ENCODE results near the gene KRTAP1-1.

Gene KRTAP1-1

GRCh38 chr17:41012326-41013120, 28.7 kb downstream of the KRTAP1-1 start:
- Mint-ChIP-seq H3K27me3 (ENCODE audit: low read depth, poor library complexity) (no peaks in the 10 kb centered on the region), H3K4me1 (no peaks in the 10 kb centered on the region), H3K4me3 (no peak overlapping the region), H3K36me3 (ENCODE audit: low read depth) (no peaks in the 10 kb centered on the region), H3K27ac (no peak overlapping the region), H3K9me3 (no peaks in the 10 kb centered on the region)
- TF ChIP-seq, protein P1, sequence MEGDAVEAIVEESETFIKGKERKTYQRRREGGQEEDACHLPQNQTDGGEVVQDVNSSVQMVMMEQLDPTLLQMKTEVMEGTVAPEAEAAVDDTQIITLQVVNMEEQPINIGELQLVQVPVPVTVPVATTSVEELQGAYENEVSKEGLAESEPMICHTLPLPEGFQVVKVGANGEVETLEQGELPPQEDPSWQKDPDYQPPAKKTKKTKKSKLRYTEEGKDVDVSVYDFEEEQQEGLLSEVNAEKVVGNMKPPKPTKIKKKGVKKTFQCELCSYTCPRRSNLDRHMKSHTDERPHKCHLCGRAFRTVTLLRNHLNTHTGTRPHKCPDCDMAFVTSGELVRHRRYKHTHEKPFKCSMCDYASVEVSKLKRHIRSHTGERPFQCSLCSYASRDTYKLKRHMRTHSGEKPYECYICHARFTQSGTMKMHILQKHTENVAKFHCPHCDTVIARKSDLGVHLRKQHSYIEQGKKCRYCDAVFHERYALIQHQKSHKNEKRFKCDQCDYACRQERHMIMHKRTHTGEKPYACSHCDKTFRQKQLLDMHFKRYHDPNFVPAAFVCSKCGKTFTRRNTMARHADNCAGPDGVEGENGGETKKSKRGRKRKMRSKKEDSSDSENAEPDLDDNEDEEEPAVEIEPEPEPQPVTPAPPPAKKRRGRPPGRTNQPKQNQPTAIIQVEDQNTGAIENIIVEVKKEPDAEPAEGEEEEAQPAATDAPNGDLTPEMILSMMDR (IDR thresholded peaks at IDR 0.05), result no peak
- DNase-seq, result no peak

DNA sequence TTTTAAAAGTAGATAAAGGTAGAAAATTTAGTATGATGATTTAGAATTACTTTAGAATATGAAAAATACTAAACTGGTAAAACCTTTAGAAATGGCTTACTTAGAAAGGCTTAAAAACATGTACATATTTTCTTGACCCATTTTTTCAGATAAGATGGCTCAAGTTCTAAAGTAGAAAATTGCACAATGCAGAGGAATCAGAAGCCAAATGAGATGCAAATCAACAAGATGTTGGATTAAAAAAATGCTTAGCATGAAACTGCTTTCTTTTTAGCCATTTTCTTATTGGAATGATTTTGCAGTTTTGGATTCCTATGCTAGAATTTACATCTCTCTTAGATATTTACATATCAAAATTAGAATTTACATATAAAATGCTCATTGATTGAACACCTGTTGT, 30.8 kb downstream of the KRTAP1-1 start:
- no peak overlapping the region for H3K4me3 Mint-ChIP-seq
- no peaks in the 10 kb centered on the region for H3K4me1 Mint-ChIP-seq
- H3K36me3 Mint-ChIP-seq (ENCODE audit: low read depth), result no peaks in the 10 kb centered on the region
- DNase-seq, result no peak
- no peak overlapping the region for H3K27ac Mint-ChIP-seq
- H3K9me3 Mint-ChIP-seq, result no peaks in the 10 kb centered on the region
- TF ChIP-seq, protein P1 (IDR thresholded peaks at IDR 0.05), result no peak
- no peaks in the 10 kb centered on the region for H3K27me3 Mint-ChIP-seq (ENCODE audit: low read depth, poor library complexity)

DNA sequence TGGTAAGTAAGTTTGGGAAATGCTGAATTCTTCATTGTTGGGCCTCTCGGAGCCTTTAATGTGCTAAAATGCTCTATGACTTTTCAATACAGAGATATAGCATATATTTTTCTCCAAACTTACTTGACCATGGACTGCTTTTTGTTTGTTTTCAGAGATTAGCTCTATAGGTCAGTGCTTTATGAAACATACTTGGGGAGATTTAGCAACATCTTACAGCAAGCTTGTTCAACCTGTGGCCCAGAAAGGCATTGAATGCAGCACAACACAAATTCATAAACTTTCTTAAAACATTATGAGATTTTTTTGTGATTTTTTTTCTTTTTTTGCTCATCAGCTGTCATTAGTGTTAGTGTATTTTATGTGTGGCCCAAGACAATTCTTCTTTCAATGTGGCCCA, 31.3 kb downstream of the KRTAP1-1 start:
- H3K4me1 Mint-ChIP-seq, result no peaks in the 10 kb centered on the region
- no peak overlapping the region for H3K4me3 Mint-ChIP-seq
- no peak overlapping the region for H3K27ac Mint-ChIP-seq
- no peaks in the 10 kb centered on the region for H3K27me3 Mint-ChIP-seq (ENCODE audit: low read depth, poor library complexity)
- TF ChIP-seq, protein P1 (IDR thresholded peaks at IDR 0.05), result no peak
- no peaks in the 10 kb centered on the region for H3K36me3 Mint-ChIP-seq (ENCODE audit: low read depth)
- DNase-seq, result no peak
- no peaks in the 10 kb centered on the region for H3K9me3 Mint-ChIP-seq

DNA sequence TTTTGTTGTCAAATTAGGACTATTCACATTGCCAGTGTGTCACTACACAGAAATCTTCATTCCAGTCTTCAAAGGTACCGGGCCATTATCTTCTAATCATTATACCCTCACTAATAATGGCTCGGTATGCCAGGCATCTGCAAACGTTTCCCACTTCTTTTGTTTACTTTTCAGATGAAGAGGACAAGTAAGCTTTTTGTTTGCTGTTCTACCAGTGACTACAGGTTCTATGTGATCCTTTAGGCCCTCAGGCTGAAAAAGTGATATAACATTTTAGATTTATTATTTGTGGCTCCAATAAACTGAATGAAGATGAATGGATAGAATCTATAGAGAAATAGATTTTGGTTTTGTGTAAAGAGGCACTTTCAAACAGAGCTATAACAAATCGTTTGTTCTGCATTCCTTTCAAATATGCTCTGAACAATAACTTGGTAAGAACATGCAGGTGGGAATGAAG, 31.9 kb downstream of the KRTAP1-1 start:
- Mint-ChIP-seq H3K27ac (no peak overlapping the region), H3K4me3 (no peak overlapping the region), H3K36me3 (ENCODE audit: low read depth) (no peaks in the 10 kb centered on the region), H3K9me3 (no peaks in the 10 kb centered on the region), H3K4me1 (no peaks in the 10 kb centered on the region), H3K27me3 (ENCODE audit: low read depth, poor library complexity) (no peaks in the 10 kb centered on the region)
- DNase-seq, result no peak
- TF ChIP-seq, protein P1 (IDR thresholded peaks at IDR 0.05), result no peak

DNA sequence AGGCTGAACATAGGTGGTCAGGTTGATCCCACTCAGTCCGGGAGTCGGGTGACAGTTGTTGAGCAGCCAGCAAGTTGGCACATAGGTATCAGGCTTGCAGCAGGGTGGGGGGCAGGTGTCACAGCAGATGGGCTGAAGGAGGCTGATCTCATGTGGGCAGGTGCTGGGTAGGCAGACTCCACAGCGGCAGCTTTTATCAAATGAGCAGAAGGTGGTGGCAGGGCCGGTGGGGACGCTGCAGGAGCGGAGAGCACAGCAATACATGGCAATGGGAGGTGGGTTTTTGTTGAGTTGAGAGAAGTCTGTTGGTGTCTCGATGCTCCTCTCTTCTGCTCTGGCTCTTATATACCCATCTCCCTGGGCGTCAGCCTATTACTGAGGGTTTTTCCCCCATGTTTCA, 32.4 kb downstream of the KRTAP1-1 start, which contains the start of gene KRTAP3-1:
TSS of gene KRTAP3-1 (minus strand) at position 318 of the 400 bp plus-strand sequence. CDS start at position 264, 54 bp downstream.
- no peak within 1 kb of the TSS for H3K27ac Mint-ChIP-seq

More for the DNA sequence above, 32.4 kb downstream of the KRTAP1-1 start, which contains the start of gene KRTAP3-1:
- no peak within 1 kb of the TSS for H3K4me3 Mint-ChIP-seq
- no peak for DNase-seq
- no peaks in the 10 kb centered on the region for H3K36me3 Mint-ChIP-seq (ENCODE audit: low read depth)
- H3K27me3 Mint-ChIP-seq (ENCODE audit: low read depth, poor library complexity), result no peaks in the 10 kb centered on the region
- H3K9me3 Mint-ChIP-seq, result no peaks in the 10 kb centered on the region
- TF ChIP-seq, protein P1 (IDR thresholded peaks at IDR 0.05), result no peak
- no peaks in the 10 kb centered on the region for H3K4me1 Mint-ChIP-seq

All from nephron progenitor cell (in vitro differentiated cells).